GM19324 (cell line): ENCODE data around the gene PSMA6.
"Not testable (repeated sequence)": the region's sequence is repeated elsewhere in the genome, so short reads cannot be mapped to it uniquely, and the experiment has no call there.

Experiments
- ATAC-seq: cut with Tn5 transposase; IDR thresholded peaks from one replicate; pipeline ENCODE4 v1.9.1; 2021; ENCODE audit warnings: mild to moderate bottlenecking, moderate library complexity; ENCODE audit not compliant: unreplicated experiment, low FRiP score

PSMA6 gene

GRCh38 chr14:35281341-35281740 is 10.8 kb upstream of the PSMA6 start:
- no peak for ATAC-seq

GRCh38 chr14:35284506-35284905 is 7.7 kb upstream of the PSMA6 start:
- ATAC-seq: no peak

DNA sequence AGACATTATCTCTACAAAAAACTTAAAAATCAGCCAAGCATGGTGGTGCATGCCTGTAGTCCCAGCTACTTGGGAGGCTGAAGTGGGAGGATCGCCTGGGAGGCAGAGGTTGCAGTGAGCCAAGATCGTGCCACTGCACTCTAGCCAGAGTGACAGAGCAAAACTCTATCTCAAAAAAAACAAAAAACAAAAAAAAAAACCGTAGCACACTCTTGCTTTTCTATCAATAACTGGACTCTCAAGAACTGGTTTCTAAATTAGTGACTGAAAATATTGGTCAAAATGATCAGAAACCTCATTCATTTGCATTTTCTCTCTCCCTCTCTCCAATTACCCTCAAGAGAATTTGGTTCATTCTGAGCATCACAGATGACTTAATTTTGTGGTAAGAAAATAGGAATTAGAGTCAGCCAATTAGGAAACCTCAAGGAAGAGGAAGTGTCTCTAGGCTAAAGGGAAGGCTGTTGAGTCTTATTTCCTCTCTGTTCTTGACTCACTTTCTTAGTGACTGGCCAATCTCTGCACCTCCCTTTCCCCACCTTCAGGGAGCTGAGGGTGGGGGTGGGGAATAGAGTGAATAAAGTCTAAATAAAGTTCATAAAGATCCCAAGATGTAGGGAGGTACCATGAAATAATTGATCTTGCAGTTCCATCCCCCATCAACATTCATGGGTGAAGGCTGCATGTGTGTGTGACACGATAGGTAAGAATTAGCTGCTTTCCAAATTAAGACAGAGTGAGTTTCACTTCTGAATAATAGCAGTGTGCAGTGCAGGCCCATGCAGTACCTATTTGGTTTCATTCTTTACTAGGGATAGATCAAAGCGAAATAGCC is 6.8 kb upstream of the PSMA6 start:
- peak; percentile 72 for ATAC-seq

DNA sequence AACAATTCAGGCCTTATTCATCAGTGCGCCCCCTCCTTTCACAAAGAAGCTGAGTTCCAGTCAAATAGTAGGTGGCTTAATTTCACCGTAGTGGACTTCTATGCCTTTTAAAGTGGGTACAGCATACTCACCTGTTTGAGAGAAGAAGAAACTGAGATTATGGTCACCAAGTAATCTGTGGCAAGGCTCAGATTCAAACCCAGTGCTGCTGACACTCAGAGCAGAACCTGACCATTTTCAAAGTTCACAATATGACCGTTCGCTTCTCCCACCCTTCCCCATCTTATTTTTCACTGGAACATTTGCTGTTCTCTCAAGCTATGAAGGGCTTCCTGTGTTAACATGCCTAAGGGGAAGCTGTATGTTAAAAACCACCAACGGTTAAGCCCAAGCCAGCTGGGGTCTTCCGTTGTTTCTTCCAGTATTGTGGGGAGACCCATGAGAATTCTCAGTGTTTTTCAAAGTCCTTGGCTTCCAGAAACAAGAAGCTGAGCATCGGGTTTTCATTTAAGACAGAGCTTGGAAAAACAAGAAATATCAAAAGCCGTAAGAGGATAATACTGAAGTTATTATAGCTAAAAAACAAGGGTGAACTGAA is 6.1 kb upstream of the PSMA6 start:
- peak; percentile 3 for ATAC-seq

DNA sequence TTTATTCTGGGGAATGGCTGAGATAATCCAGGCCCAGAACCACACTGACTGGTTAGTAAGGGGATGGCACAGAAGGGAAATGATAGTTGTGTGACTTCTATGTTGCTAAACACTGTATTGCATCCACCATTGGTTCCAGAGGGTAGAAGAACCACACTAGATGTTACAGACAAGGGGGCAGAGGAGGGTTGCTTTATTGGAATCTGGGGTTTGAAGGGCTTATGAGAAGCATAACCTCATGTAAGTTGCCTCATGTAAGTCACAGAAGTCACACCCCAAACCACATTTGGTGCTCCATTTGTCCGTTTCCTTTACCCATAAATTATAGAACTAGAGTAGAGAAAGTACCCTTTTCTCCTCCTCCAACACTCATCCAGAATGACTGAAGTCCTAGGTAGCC is 5.5 kb upstream of the PSMA6 start:
- no peak for ATAC-seq

DNA sequence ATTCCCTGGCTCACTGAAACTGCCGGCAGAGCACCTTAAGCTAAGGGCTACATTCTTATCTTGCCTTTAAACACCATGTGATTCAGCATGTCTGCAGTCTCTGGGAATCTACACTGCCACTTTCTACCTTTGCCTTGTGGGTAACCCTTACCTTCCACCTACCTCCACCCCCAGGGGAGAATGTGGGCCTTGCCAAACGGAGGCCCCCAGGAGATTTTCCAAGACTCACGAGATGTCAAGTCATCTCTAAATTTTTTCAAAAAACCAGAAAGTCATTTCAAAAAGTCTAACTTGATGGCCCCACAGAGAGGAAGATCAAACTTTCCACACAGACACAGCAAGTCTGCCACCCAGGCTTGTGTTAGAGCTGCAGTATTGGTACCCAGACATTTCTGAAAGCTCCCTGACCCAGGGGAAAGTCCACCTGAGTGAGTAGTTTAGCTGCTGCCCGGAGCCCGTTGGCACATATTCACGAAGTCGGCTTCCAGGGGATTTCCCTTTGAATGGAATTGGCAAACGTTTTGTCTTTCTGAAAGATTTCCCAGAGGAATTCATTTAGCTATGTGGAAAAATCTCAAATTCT is 4.7 kb upstream of the PSMA6 start:
- ATAC-seq: no peak

- ATAC-seq: no peak
These were observed 2.6 kb upstream of the PSMA6 start for GRCh38 chr14:35289623-35290022.

GRCh38 chr14:35292770-35293561 is 784 bp downstream of the PSMA6 start:
- peak; percentile 7 for ATAC-seq

- ATAC-seq: no peak
These were observed 3.6 kb downstream of the PSMA6 start for GRCh38 chr14:35295845-35296161.

GRCh38 chr14:35296545-35296944 is 4.4 kb downstream of the PSMA6 start:
- no peak for ATAC-seq

DNA sequence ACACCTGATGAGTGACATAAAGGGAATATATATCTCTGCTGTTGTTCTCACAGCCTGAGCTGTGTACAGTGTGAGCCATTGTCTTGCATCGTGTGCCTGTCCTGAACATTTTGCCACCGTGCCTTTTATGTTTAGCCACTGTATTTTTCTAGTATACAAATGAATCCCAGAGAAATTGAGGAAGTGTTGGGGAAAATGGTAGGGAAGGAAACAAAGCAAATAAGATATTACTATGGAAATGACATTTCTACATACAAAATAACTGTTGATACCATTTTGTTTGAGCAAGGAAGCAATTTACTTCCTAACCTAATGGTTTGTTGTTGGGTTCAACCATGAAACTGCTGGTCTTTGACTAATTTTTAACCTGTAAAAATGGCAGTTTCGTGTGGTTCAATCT is 5.5 kb downstream of the PSMA6 start:
- ATAC-seq: no peak

DNA sequence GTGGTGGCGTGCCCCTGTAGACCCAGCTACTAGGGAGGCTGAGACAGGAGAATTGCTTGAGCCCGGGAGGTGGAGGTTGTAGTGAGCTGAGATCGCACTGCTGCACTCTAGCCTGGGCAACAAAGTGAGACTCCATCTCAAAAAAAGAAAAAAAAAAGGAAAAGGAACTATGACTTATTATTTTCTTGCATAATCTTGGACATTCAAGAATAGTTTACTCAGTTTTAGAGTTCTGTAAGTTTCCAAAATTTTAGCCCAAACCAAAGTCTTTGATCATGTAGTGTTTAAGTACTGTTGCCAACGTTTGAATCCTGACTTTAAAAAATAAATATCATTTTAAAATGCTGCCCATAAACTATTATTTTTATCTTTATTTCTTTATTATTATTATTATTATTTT is 6.2 kb downstream of the PSMA6 start:
- no peak for ATAC-seq

DNA sequence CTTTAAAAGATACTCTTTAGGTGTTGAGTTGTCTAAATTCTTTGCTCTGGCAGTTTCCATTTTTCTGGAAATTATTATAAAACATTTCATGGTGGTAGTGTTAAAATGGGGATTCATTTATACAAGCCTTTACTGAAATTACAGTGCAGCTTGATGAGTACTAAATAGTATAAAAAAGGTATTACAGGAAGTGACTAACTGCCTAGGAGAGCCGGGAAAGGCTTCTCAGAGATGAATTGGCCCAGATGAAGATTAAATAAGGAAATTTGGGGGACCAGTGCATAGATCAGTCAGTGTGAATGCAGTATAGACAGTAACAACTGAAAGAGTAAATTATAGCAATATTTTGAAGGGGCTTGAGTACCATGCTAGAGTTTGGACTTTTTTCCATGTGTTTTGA is 7.5 kb downstream of the PSMA6 start:
- no peak for ATAC-seq

DNA sequence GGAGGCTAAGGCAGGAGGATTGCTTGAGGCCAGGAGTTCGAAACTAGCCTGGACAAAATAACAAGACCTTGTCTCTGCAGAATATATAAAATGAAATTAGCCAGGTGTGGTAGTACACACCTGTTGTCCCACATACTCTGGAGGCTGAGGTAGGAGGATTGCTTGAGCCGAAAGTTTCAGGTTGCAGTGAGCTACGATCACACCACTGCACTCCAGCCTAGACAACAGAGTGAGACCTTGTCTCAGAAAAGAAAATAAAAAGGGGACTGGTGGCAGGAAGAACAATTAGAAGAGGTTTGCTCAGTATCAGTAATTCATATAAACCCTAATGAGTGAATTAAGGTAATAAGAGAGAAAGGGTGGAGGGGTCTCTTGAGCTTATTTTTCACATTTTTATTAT is 8.0 kb downstream of the PSMA6 start:
- no peak for ATAC-seq

GRCh38 chr14:35301334-35301733 is 9.2 kb downstream of the PSMA6 start:
- ATAC-seq: not testable (repeated sequence)

GRCh38 chr14:35301735-35302528 is 9.8 kb downstream of the PSMA6 start:
- no peak for ATAC-seq

GRCh38 chr14:35303149-35303935 is 11.2 kb downstream of the PSMA6 start:
- no peak for ATAC-seq

GRCh38 chr14:35304812-35305462 is 12.8 kb downstream of the PSMA6 start:
- ATAC-seq: no peak

DNA sequence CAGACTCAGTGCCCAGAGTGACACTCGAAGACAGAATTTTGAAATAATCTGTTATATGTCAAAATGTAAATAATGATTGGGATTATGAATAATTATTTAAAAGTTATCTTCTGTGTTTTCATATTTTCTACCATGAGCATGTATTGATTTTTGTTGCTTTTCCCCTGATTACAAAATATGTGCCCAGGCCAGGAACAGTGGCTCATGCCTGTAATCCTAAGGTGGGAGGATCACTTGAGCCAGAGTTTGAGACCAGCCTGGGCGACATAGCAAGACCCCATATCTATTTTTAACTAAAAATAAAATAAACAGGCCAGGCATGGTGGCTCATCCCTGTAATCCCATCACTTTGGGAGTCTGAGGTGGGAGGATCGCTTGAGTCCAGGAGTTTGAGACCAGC is 13.5 kb downstream of the PSMA6 start:
- ATAC-seq: no peak
